GM12864 (cell line): ENCODE measurements around the gene RAPH1.
"Not testable (repeated sequence)": the region's sequence is repeated elsewhere in the genome, so short reads cannot be mapped to it uniquely, and the experiment has no call there.

ENCODE experiments used
- DNase-seq: peaks from one replicate; pipeline ENCODE4 v3.0.0-alpha.2; 2011; ENCODE audit warnings: low read depth
- H3K4me3 ChIP-seq: 2 replicates; pipeline ENCODE4 v1.5.1; 2011; ENCODE audit warnings: mild to moderate bottlenecking, low read depth, low read length, control low read depth
- CTCF ChIP-seq: IDR thresholded peaks from 2 replicates; pipeline ENCODE4 v1.5.1; 2011; ENCODE audit warnings: low read depth, mild to moderate bottlenecking, moderate library complexity, low read length, control low read depth, inconsistent platforms; ENCODE audit errors: missing control alignments

Gene RAPH1

GRCh38 chr2:203379156-203379555 lies 155.9 kb downstream of the RAPH1 start:
- H3K4me3 ChIP-seq, result no peak overlapping the region
- DNase-seq, result no peak
- no peak for TF ChIP-seq CTCF

GRCh38 chr2:203376173-203376572 lies 158.9 kb downstream of the RAPH1 start:
- H3K4me3 ChIP-seq, result no peak overlapping the region
- DNase-seq, result no peak
- TF ChIP-seq CTCF, result no peak

- H3K4me3 ChIP-seq, DNase-seq: not testable (repeated sequence)
Measured at GRCh38 chr2:203372706-203373105, 162.4 kb downstream of the RAPH1 start.

GRCh38 chr2:203366639-203367466 lies 168.2 kb downstream of the RAPH1 start:
- H3K4me3 ChIP-seq, result no peak overlapping the region
- no peak for DNase-seq
- no peak for TF ChIP-seq CTCF

- no peak for TF ChIP-seq CTCF
- DNase-seq, result no peak
- no peak overlapping the region for H3K4me3 ChIP-seq
Measured at GRCh38 chr2:203361922-203362321, 173.2 kb downstream of the RAPH1 start.

- DNase-seq, result no peak
- TF ChIP-seq CTCF, result no peak
- H3K4me3 ChIP-seq, result no peak overlapping the region
Measured at GRCh38 chr2:203361495-203361894, 173.6 kb downstream of the RAPH1 start.

GRCh38 chr2:203360833-203361430 lies 174.2 kb downstream of the RAPH1 start:
- no peak for DNase-seq
- no peak overlapping the region for H3K4me3 ChIP-seq
- no peak for TF ChIP-seq CTCF
